Activated CD4-positive, alpha-beta T cell treated with anti-CD3 and anti-CD28 coated beads, Interleukin-10, Interleukin-2, amounts not matched to agents 100 ng/mL and 50 ng/mL, durations not matched to agents 16 hours and 8 hours (primary cell): ENCODE measurements around the gene CLCNKA.
"Not testable (repeated sequence)": the region's sequence is repeated elsewhere in the genome, so short reads cannot be mapped to it uniquely, and the experiment has no call there.

Source experiments
- DNase-seq: peaks from one replicate; pipeline ENCODE4 v3.0.0-alpha.2; 2020

The CLCNKA gene

GRCh38 chr1:16021681-16022080 is at the start of gene CLCNKA:
CLCNKA (plus strand) TSS chr1:16022036; CDS start chr1:16022620, 584 bp downstream.
- DNase-seq, result no peak

- no peak for DNase-seq
Observed at GRCh38 chr1:15972409-15972808, 49.4 kb upstream of the CLCNKA start.

GRCh38 chr1:15973772-15974171 is 48.1 kb upstream of the CLCNKA start:
- no peak for DNase-seq

- DNase-seq, result peak; percentile 50
Observed at GRCh38 chr1:15974855-15975254, 47.0 kb upstream of the CLCNKA start.

GRCh38 chr1:15975358-15975804 is 46.5 kb upstream of the CLCNKA start:
- DNase-seq, result peak; percentile 83

GRCh38 chr1:15975805-15976680 is 45.8 kb upstream of the CLCNKA start, which contains the start of gene ZBTB17:
ZBTB17 (minus strand) TSS chr1:15976101; CDS start chr1:15948495, 27,606 bp downstream.
- DNase-seq, result peak; percentile 97

- DNase-seq, result not testable (repeated sequence)
Observed at GRCh38 chr1:15977947-15978346, 43.9 kb upstream of the CLCNKA start.

- DNase-seq, result no peak
Observed at GRCh38 chr1:15981679-15982078, 40.2 kb upstream of the CLCNKA start.

- no peak for DNase-seq
Observed at GRCh38 chr1:15983275-15983674, 38.6 kb upstream of the CLCNKA start.

GRCh38 chr1:15985611-15986297 is 36.1 kb upstream of the CLCNKA start:
- no peak for DNase-seq

- DNase-seq, result no peak
Observed at GRCh38 chr1:15988856-15989736, 32.7 kb upstream of the CLCNKA start.

- no peak for DNase-seq
Observed at GRCh38 chr1:15989776-15990175, 32.1 kb upstream of the CLCNKA start.

- no peak for DNase-seq
Observed at GRCh38 chr1:15991427-15992186, 30.2 kb upstream of the CLCNKA start.

GRCh38 chr1:15992187-15992553 is 29.7 kb upstream of the CLCNKA start:
- DNase-seq, result no peak

- no peak for DNase-seq
Observed at GRCh38 chr1:15992582-15993500, 29.0 kb upstream of the CLCNKA start.

GRCh38 chr1:15993666-15994065 is 28.2 kb upstream of the CLCNKA start:
- no peak for DNase-seq

- DNase-seq, result no peak
Observed at GRCh38 chr1:15994081-15994480, 27.8 kb upstream of the CLCNKA start.

- peak; percentile 55 for DNase-seq
Observed at GRCh38 chr1:15994590-15995351, 27.1 kb upstream of the CLCNKA start.

GRCh38 chr1:15997076-15997585 is 24.7 kb upstream of the CLCNKA start:
- DNase-seq, result no peak
